HepG2 (cell line): ENCODE results near the gene CCL27. TPM values are rescaled to one million over a fixed set of nuclear protein-coding genes. Genes with fewer than 3 reads are reported as not detected.

Experiments
- ARHGAP35 ChIP-seq: sonication (generic); formaldehyde crosslinking; IDR thresholded peaks from 2 replicates; pipeline ENCODE4 v1.9.0; 2022; ENCODE audit warnings: mild to moderate bottlenecking, inconsistent platforms, moderate library complexity, missing genetic modification reagents, borderline replicate concordance
- CENPT ChIP-seq: sonication (generic); formaldehyde crosslinking; IDR thresholded peaks from 2 replicates; pipeline ENCODE4 v1.8.0; 2022; ENCODE audit warnings: low read depth, mild to moderate bottlenecking, moderate library complexity, missing genetic modification reagents
- GFI1 ChIP-seq: sonication (generic); formaldehyde crosslinking; IDR thresholded peaks from 2 replicates; pipeline ENCODE4 v1.5.0; 2020; ENCODE audit warnings: missing genetic modification reagents, mild to moderate bottlenecking, borderline replicate concordance
- GZF1 ChIP-seq: sonication (generic); formaldehyde crosslinking; IDR thresholded peaks from 2 replicates; pipeline ENCODE4 v1.5.1; 2020; ENCODE audit warnings: mild to moderate bottlenecking, missing genetic modification reagents
- SRY ChIP-seq: sonication (generic); formaldehyde crosslinking; IDR thresholded peaks from 2 replicates; pipeline ENCODE4 v1.8.0; 2022; ENCODE audit warnings: mild to moderate bottlenecking, missing genetic modification reagents
- STAG1 ChIP-seq: sonication (generic); formaldehyde crosslinking; IDR thresholded peaks from 2 replicates; pipeline ENCODE4 v1.4.0; 2020; ENCODE audit warnings: missing genetic modification reagents
- XRCC5 ChIP-seq: fragments of 200-400 bp; formaldehyde crosslinking; optimal IDR thresholded peaks from 2 replicates; pipeline ENCODE3; 2017; ENCODE audit warnings: mild to moderate bottlenecking, low read length
- YEATS4 ChIP-seq: sonication (generic); formaldehyde crosslinking; IDR thresholded peaks from 2 replicates; pipeline ENCODE4 v1.4.0; 2020; ENCODE audit warnings: missing genetic modification reagents, borderline replicate concordance
- ZGPAT ChIP-seq: IDR thresholded peaks from 2 replicates; pipeline ENCODE4 v1.6.1; 2016; ENCODE audit warnings: mild to moderate bottlenecking
- ZNF225 ChIP-seq: sonication (generic); formaldehyde crosslinking; IDR thresholded peaks from 2 replicates; pipeline ENCODE4 v1.4.0; 2020; ENCODE audit warnings: mild to moderate bottlenecking, missing genetic modification reagents
- ZNF432 ChIP-seq: sonication (generic); formaldehyde crosslinking; IDR thresholded peaks from 2 replicates; pipeline ENCODE4 v1.5.0; 2020; ENCODE audit warnings: missing genetic modification reagents, mild to moderate bottlenecking, borderline replicate concordance
- ZNF609 ChIP-seq: sonication (generic); formaldehyde crosslinking; IDR thresholded peaks from 2 replicates; pipeline ENCODE4 v1.4.0; 2020; ENCODE audit warnings: mild to moderate bottlenecking, missing genetic modification reagents, borderline replicate concordance
- ZNF646 ChIP-seq: sonication (generic); formaldehyde crosslinking; IDR thresholded peaks from 2 replicates; pipeline ENCODE4 v1.9.0; 2021; ENCODE audit warnings: mild to moderate bottlenecking, missing genetic modification reagents
- ZNF652 ChIP-seq: IDR thresholded peaks from 2 replicates; pipeline ENCODE4 v1.6.1; 2016; ENCODE audit warnings: low read depth, borderline replicate concordance
- ZNF75D ChIP-seq: sonication (generic); formaldehyde crosslinking; IDR thresholded peaks from 2 replicates; pipeline ENCODE4 v1.8.1; 2023; ENCODE audit warnings: missing genetic modification reagents, mild to moderate bottlenecking, borderline replicate concordance
- polyA plus RNA-seq, 8 experiments: library from polyadenylated mRNA; depleted of rRNA in 3 of 8; stranded (reverse) in 7 of 8; unstranded in 1 of 8; fragments of >200 nt; fragmentation: Illumina TruSeq in 4 of 8; extraction: Trizol in 4 of 8; gene quantifications; 2 replicates each; pipeline versions ENCODE4 v1.2.1 to v1.2.3, GENCODE V29; 2011 to 2016; ENCODE audit warnings: low read depth in 4 of 8, missing spikeins in 1 of 8, mixed read lengths in 1 of 8; ENCODE audit not compliant: insufficient read depth in 1 of 8
- total RNA-seq, 5 experiments: library from RNA; depleted of rRNA; stranded (reverse); fragments of >200 nt; fragmentation: Illumina TruSeq; extraction: Trizol; gene quantifications; 2 replicates each; pipeline ENCODE4 v1.2.3, GENCODE V29; 2016; ENCODE audit warnings: low read depth in 1 of 5

CCL27 gene
- total and polyA plus RNA-seq, 2 of the 13 experiments (the other 11 are each of a cell fraction or from before 2014, with no cell fraction given): not detected

DNA sequence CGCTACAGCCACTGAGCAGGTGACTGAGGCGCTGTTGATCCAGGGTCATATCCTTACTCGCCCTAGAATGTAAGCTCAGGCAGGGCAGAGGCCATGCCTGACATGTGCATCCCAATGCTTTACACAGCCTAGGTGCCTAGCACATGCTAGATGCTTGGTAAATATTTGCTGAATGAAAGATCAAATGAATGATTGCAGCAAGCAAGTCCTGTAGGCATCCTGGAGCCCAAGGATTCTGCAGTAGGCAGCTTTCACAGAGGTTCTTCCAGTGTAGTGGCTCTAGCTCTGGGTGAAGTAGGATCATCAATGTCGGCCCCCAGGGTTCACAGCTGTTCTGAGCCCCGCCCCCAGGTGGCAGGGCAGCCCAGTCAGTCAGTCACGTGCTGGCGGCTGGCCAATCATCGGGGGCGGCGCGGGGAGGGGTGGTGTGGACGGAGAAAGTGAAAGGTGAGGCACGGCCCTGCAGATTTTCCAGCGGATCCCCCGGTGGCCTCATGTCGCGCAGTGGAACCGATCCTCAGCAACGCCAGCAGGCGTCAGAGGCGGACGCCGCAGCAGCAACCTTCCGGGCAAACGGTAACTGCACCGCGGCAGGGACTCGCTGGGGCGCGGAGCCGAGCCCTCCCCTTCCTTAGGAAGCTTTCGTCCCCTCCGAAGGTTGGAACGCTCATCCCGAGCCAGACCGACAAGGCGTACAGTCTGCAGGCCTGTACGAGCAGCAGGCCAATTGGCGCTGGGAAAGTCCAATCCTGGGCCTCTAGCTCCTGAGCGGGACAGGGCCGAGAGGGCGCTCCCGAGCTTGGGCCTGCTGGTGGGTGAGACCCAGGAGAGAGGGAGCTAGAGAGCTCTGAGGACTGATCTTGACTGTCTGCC is 16.0 kb downstream of the CCL27 start, which contains the start of gene GALT (continued):
- TF ChIP-seq ZNF75D (CRISPR knock-in tag) (no peak), GZF1 (CRISPR knock-in tag) (0 out of 2 replicates have a peak, but pooled peaks have one; percentile 73), ZNF432 (no peak), XRCC5 (peak; percentile 62), CENPT (CRISPR knock-in tag) (peak; percentile 63; the same call in 1 of the 2 replicates), YEATS4 (CRISPR knock-in tag) (peak; percentile 62), ZNF225 (CRISPR knock-in tag) (no peak), SRY (0 out of 2 replicates have a peak, but pooled peaks have one; percentile 78), ZNF609 (CRISPR knock-in tag) (0 out of 2 replicates have a peak, but pooled peaks have one; percentile 26), GFI1 (CRISPR knock-in tag) (peak; percentile 71; the same call in 1 of the 2 replicates), ARHGAP35 (CRISPR knock-in tag) (peak; percentile 68; the same call in 1 of the 2 replicates), STAG1 (peak; percentile 26; the same call in 1 of the 2 replicates), ZGPAT (CRISPR knock-in tag) (peak; percentile 80), ZNF652 (CRISPR knock-in tag) (peak; percentile 25; the same call in 1 of the 2 replicates), ZNF646 (CRISPR knock-in tag) (peak; percentile 60; the same call in 1 of the 2 replicates)
